Liver (tissue), 9 donors: ENCODE results near the gene RBM38. TPM values are rescaled to one million over a fixed set of nuclear protein-coding genes. Genes with fewer than 3 reads are reported as not detected.
"Not testable (repeated sequence)": the region's sequence is repeated elsewhere in the genome, so short reads cannot be mapped to it uniquely, and the experiment has no call there.

ENCODE experiments used
- DNase-seq: peaks from one replicate; pipeline ENCODE4 v3.0.0-alpha.2; 2017; ENCODE audit warnings: low spot score
- H3K27ac ChIP-seq, 2 donors: one replicate each; pipeline ENCODE4 v1.7.0; 2013; ENCODE audit warnings: inconsistent platforms in 2 of 2, low read length in 2 of 2, control low read depth in 1 of 2, low read depth in 1 of 2, mild to moderate bottlenecking in 1 of 2
- H3K27me3 ChIP-seq, 4 donors: one replicate each; pipeline versions ENCODE4 v1.6.1 to v1.7.0; 2013; ENCODE audit warnings: low read length in 3 of 4, inconsistent platforms in 1 of 4, mild to moderate bottlenecking in 1 of 4, moderate library complexity in 1 of 4; ENCODE audit not compliant: control insufficient read depth in 4 of 4, insufficient read depth in 4 of 4
- H3K36me3 ChIP-seq, 4 donors: one replicate each; pipeline versions ENCODE4 v1.6.1 to v1.7.0; 2013; ENCODE audit warnings: low read length in 3 of 4, mild to moderate bottlenecking in 3 of 4, low read depth in 1 of 4, moderate library complexity in 1 of 4; ENCODE audit not compliant: control insufficient read depth in 4 of 4, insufficient read depth in 3 of 4
- H3K4me1 ChIP-seq, 4 donors: one replicate each; pipeline versions ENCODE4 v1.6.1 to v1.7.0; 2013; ENCODE audit warnings: low read length in 3 of 4, mild to moderate bottlenecking in 3 of 4, moderate library complexity in 1 of 4; ENCODE audit not compliant: control insufficient read depth in 4 of 4, insufficient read depth in 4 of 4
- H3K4me3 ChIP-seq, 3 donors: one replicate each; pipeline versions ENCODE4 v1.6.1 to v1.7.0; 2013; ENCODE audit warnings: low read length in 3 of 3, control low read depth in 1 of 3, low read depth in 1 of 3, mild to moderate bottlenecking in 1 of 3
- H3K9ac ChIP-seq, 2 donors: one replicate each; pipeline ENCODE4 v1.7.0; 2013; ENCODE audit warnings: low read length in 2 of 2, mild to moderate bottlenecking in 2 of 2, moderate library complexity in 2 of 2, control low read depth in 1 of 2, low read depth in 1 of 2
- H3K9me3 ChIP-seq, 4 donors: one replicate each; pipeline versions ENCODE4 v1.6.1 to v1.7.0; 2013; ENCODE audit warnings: low read length in 3 of 4; ENCODE audit not compliant: control insufficient read depth in 4 of 4
- FOXA1 ChIP-seq: IDR thresholded peaks from 2 replicates; pipeline ENCODE4 v1.6.1; 2016; ENCODE audit warnings: antibody characterized with exemption
- HNF4G ChIP-seq: IDR thresholded peaks from 2 replicates; pipeline ENCODE4 v1.6.1; 2016; ENCODE audit warnings: antibody characterized with exemption
- JUND ChIP-seq, 2 donors: IDR thresholded peaks; 2 replicates each; pipeline ENCODE4 v1.6.1; 2016; ENCODE audit warnings: antibody characterized with exemption in 2 of 2
- SP1 ChIP-seq: IDR thresholded peaks from 2 replicates; pipeline ENCODE4 v1.6.1; 2018; ENCODE audit warnings: antibody characterized with exemption, mild to moderate bottlenecking
- WGBS: extraction: QIAGEN DNeasy Blood & Tissue Kit; methylation state at CpG from one replicate; pipeline ENCODE4 v1.1.7; 2013; 5-methylcytosine and 5-hydroxymethylcytosine counted together
- polyA plus RNA-seq, 2 donors: library from polyadenylated mRNA; stranded (reverse) in 1 of 2; unstranded in 1 of 2; fragments of 200-250 nt in 1 of 2; fragments of >200 nt in 1 of 2; fragmentation: Nextera tagmentation in 1 of 2; extraction: Ambion mirVana in 1 of 2; gene quantifications; one replicate each; pipeline versions ENCODE4 v1.2.1 to v1.2.3, GENCODE V29; 2013 to 2015
- total RNA-seq, 2 donors: library from RNA; depleted of rRNA; stranded (reverse); fragments of >200 nt; gene quantifications; one replicate each; pipeline ENCODE4 v1.2.3, GENCODE V29; 2014
- TF ChIP-seq, protein P1 (sequence below): IDR thresholded peaks from 2 replicates; pipeline ENCODE4 v1.6.1; 2016; ENCODE audit warnings: antibody characterized with exemption, mild to moderate bottlenecking
- donor health status: healthy.
- donor health status: healthy.
- donor health status: healthy.
- donor health status: healthy.
- donor health status: healthy.

RBM38 gene
- total and polyA plus RNA-seq, 4 donors, result 1.4 to 258 (median 6.0) TPM

DNA sequence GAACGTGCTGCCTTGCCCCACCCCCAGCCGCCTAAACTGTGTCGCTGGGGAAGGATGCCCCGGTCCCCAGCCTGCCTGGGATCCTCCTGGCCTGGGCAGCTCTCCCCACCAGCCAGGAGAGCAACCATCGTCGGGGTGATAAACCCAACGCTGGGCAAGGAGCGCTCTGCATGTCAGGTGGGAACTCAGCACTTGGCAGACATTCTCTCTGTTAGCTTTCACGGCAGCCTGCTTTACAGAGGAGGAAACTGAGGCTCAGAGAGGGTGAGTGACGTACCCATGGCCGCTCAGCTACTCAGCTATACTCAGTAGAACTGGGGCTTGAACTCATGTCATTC is 37.9 kb downstream of the RBM38 start:
- no peaks in the 10 kb centered on the region for H3K9me3 ChIP-seq
- H3K27ac ChIP-seq, result peak overlapping the region; percentile 85 to 94
- peaks cover 4 to 32% (median 12%) of the 10 kb centered on the region in 4 donors for H3K4me1 ChIP-seq
- no peaks in the 10 kb centered on the region for H3K27me3 ChIP-seq
- no peak for DNase-seq
- no peak overlapping the region for H3K4me3 ChIP-seq
- no peak for TF ChIP-seq SP1
- TF ChIP-seq, protein P1, sequence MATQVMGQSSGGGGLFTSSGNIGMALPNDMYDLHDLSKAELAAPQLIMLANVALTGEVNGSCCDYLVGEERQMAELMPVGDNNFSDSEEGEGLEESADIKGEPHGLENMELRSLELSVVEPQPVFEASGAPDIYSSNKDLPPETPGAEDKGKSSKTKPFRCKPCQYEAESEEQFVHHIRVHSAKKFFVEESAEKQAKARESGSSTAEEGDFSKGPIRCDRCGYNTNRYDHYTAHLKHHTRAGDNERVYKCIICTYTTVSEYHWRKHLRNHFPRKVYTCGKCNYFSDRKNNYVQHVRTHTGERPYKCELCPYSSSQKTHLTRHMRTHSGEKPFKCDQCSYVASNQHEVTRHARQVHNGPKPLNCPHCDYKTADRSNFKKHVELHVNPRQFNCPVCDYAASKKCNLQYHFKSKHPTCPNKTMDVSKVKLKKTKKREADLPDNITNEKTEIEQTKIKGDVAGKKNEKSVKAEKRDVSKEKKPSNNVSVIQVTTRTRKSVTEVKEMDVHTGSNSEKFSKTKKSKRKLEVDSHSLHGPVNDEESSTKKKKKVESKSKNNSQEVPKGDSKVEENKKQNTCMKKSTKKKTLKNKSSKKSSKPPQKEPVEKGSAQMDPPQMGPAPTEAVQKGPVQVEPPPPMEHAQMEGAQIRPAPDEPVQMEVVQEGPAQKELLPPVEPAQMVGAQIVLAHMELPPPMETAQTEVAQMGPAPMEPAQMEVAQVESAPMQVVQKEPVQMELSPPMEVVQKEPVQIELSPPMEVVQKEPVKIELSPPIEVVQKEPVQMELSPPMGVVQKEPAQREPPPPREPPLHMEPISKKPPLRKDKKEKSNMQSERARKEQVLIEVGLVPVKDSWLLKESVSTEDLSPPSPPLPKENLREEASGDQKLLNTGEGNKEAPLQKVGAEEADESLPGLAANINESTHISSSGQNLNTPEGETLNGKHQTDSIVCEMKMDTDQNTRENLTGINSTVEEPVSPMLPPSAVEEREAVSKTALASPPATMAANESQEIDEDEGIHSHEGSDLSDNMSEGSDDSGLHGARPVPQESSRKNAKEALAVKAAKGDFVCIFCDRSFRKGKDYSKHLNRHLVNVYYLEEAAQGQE, result no peak
- TF ChIP-seq HNF4G, result no peak
- TF ChIP-seq JUND (IDR thresholded peaks at IDR 0.05), result no peak
- TF ChIP-seq FOXA1, result no peak
- H3K9ac ChIP-seq, result no peak overlapping the region
- WGBS, result 55% methylated on average over 11 of the region's 11 CpGs
- H3K36me3 ChIP-seq, result no peaks in the 10 kb centered on the region

DNA sequence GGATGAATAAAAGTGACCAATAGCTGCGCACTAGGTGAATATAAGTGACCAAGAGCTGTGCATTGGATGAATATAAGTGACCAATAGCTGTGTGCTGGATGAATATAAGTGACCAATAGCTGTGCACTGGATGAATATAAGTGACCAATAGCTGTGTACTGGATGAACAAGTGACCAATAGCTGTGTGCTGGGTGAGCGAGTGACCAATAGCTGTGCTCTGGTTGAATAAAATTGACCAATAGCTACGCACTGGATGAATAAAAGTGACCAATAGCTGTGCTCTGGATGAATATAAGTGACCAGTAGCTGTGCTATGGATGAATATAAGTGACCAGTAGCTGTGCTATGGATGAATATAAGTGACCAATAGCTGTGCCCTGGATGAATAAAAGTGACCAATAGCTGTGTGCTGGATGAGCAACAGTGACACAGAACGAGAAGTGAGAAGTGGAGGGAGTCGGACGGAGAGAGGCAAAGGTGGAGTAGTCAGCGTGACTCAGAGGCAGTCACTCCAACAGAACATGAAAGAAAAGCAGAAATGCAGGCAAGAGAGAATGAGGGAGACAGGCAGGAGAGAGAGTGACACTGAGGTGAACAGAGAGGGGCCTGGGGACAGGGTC is 38.5 kb downstream of the RBM38 start:
- H3K4me3 ChIP-seq, result no peak overlapping the region

DNA sequence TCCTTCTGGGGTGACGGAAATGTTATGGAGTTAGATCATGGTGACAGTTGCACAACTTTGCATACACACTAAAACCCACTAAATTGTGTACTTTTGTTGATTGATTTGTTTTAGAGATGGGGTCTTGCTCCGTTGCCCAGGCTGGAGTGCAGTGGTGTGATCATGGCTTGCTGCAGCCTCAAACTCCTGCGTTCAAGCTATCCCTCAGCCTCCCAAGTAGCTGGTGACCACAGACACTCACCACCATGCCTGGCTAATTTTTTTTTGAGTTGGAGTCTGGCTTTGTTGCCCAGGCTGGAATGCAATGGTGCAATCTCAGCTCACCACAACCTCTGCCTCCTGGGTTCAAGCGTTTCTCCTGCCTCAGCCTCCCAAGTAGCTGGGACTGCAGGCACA is 39.0 kb downstream of the RBM38 start:
- H3K9ac ChIP-seq, H3K9me3 ChIP-seq, H3K4me3 ChIP-seq, H3K27ac ChIP-seq, H3K36me3 ChIP-seq, H3K27me3 ChIP-seq, DNase-seq: not testable (repeated sequence)
- H3K4me1 ChIP-seq, result peaks cover 5 to 38% (median 13%) of the 10 kb centered on the region in 4 donors
- 96% methylated on average over 4 of the region's 4 CpGs for WGBS

More for the DNA sequence above, 38.5 kb downstream of the RBM38 start:
- Histone ChIP-seq H3K27me3 (no peaks in the 10 kb centered on the region), H3K4me1 (peaks cover 4 to 33% (median 12%) of the 10 kb centered on the region in 4 donors), H3K9me3 (no peaks in the 10 kb centered on the region), H3K9ac (no peak overlapping the region), H3K27ac (peak overlapping the region in 1 of 2 donors; percentile 94), H3K36me3 (no peaks in the 10 kb centered on the region)
- DNase-seq, result no peak
- TF ChIP-seq SP1, result peak; percentile 77
- TF ChIP-seq, protein P1, result no peak
- WGBS, result 93% methylated on average over 7 of the region's 7 CpGs
